HepG2 (cell line): Measurements from ENCODE around the gene DTX2.
"Not testable (repeated sequence)": the region's sequence is repeated elsewhere in the genome, so short reads cannot be mapped to it uniquely, and the experiment has no call there.

ENCODE experiments used
- CEBPB ChIP-seq: IDR thresholded peaks from 2 replicates; pipeline ENCODE4 v1.6.1; 2011; ENCODE audit warnings: low read depth, low read length, improper control_type of control experiment, borderline replicate concordance
- CTCF ChIP-seq: sonication (generic); formaldehyde crosslinking; IDR thresholded peaks from 2 replicates; pipeline ENCODE4 v1.5.0; 2020; ENCODE audit warnings: mild to moderate bottlenecking, missing genetic modification reagents, moderate library complexity
- HOXA9 ChIP-seq: sonication (generic); formaldehyde crosslinking; IDR thresholded peaks from 2 replicates; pipeline ENCODE4 v1.8.1; 2022; ENCODE audit warnings: missing genetic modification reagents, mild to moderate bottlenecking, moderate library complexity, borderline replicate concordance
- POLR2A ChIP-seq, 2 experiments: IDR thresholded peaks; 2 replicates each; pipeline ENCODE4 v1.6.1; 2011; ENCODE audit warnings: low read depth in 2 of 2, low read length in 2 of 2, mild to moderate bottlenecking in 1 of 2, moderate library complexity in 1 of 2; ENCODE audit not compliant: insufficient read depth in 1 of 2
- POLR2AphosphoS5 ChIP-seq: IDR thresholded peaks from 2 replicates; pipeline ENCODE4 v1.6.1; 2012; ENCODE audit warnings: low read depth, low read length
- SIN3A ChIP-seq: IDR thresholded peaks from 2 replicates; pipeline ENCODE4 v1.6.1; 2011; ENCODE audit warnings: low read depth, mild to moderate bottlenecking, control low read depth, low read length, borderline replicate concordance
- SMARCC2 ChIP-seq: fragments of 450-650 bp; IDR thresholded peaks from 2 replicates; pipeline ENCODE4 v1.6.1; 2017; ENCODE audit warnings: antibody characterized with exemption, mild to moderate bottlenecking
- TAF1 ChIP-seq: sonication (generic); formaldehyde crosslinking; IDR thresholded peaks from 2 replicates; pipeline ENCODE4 v1.4.0; 2020; ENCODE audit warnings: missing genetic modification reagents
- ZNF790 ChIP-seq: sonication (generic); formaldehyde crosslinking; IDR thresholded peaks from 2 replicates; pipeline ENCODE4 v1.8.0; 2022; ENCODE audit warnings: missing genetic modification reagents, mild to moderate bottlenecking, borderline replicate concordance

- TF ChIP-seq SMARCC2; POLR2AphosphoS5; CTCF (CRISPR knock-in tag); SIN3A; ZNF790 (CRISPR knock-in tag); TAF1 (CRISPR knock-in tag); HOXA9 (CRISPR knock-in tag); CEBPB; POLR2A (IDR thresholded peaks at IDR 0.05; ENCODE audit: insufficient read depth in 1 of 2, low read depth in 2 of 2, low read length in 2 of 2): not testable (repeated sequence)
Measured at GRCh38 chr7:76492139-76492538, 30.6 kb downstream of the DTX2 start.
